BJ (cell line): ENCODE data around the gene LCOR. TPM values are rescaled to one million over a fixed set of nuclear protein-coding genes. Genes with fewer than 3 reads are reported as not detected.

Source experiments
- CTCF ChIA-PET: fragments of 350-600 bp; formaldehyde crosslinking; extraction: SDS; loops from one replicate; lab custom pipeline; 2021; ENCODE audit warnings: antibody characterized with exemption, inconsistent platforms; lab: Yijun Ruan, JAX
- POLR2A ChIA-PET: fragments of 300-600 bp; sonication (Branson Sonifier 250); formaldehyde crosslinking; extraction: SDS; loops from one replicate; lab custom pipeline; 2021; ENCODE audit warnings: antibody characterized with exemption; lab: Charles Lee
- DNase-seq: peaks from one replicate; pipeline ENCODE4 v3.0.0-alpha.2; 2011; ENCODE audit warnings: low read depth
- H3K27me3 ChIP-seq: 2 replicates; pipeline ENCODE4 v1.6.0; 2011; ENCODE audit warnings: low read length; ENCODE audit not compliant: control insufficient read depth, insufficient read depth
- H3K36me3 ChIP-seq: 2 replicates; pipeline ENCODE4 v1.5.1; 2011; ENCODE audit warnings: low read length; ENCODE audit not compliant: control insufficient read depth, insufficient read depth
- H3K4me3 ChIP-seq: 2 replicates; pipeline ENCODE4 v1.5.1; 2011; ENCODE audit warnings: low read depth, mild to moderate bottlenecking, control low read depth, low read length
- polyA minus RNA-seq: library from RNA; depleted of rRNA, polyadenylated mRNA; stranded (reverse); fragments of >200 nt; gene quantifications from 2 replicates; pipeline ENCODE4 v1.2.3, GENCODE V29; 2011; rRNA and poly(A)+ RNA removed
- polyA plus RNA-seq: library from polyadenylated mRNA; depleted of rRNA; stranded (reverse); fragments of >200 nt; gene quantifications from 2 replicates; pipeline ENCODE4 v1.2.3, GENCODE V29; 2011; rRNA removed
- TF ChIP-seq, protein P1 (sequence below): IDR thresholded peaks from 2 replicates; pipeline ENCODE4 v1.5.1; 2011; ENCODE audit warnings: low read depth, mild to moderate bottlenecking, control low read depth, inconsistent platforms, low read length, moderate library complexity; ENCODE audit not compliant: insufficient read depth

The LCOR gene
- polyA plus RNA-seq (4.9 and 9.3 TPM in 2 replicates), polyA minus RNA-seq (15.5 and 19.9 TPM in 2 replicates)

DNA sequence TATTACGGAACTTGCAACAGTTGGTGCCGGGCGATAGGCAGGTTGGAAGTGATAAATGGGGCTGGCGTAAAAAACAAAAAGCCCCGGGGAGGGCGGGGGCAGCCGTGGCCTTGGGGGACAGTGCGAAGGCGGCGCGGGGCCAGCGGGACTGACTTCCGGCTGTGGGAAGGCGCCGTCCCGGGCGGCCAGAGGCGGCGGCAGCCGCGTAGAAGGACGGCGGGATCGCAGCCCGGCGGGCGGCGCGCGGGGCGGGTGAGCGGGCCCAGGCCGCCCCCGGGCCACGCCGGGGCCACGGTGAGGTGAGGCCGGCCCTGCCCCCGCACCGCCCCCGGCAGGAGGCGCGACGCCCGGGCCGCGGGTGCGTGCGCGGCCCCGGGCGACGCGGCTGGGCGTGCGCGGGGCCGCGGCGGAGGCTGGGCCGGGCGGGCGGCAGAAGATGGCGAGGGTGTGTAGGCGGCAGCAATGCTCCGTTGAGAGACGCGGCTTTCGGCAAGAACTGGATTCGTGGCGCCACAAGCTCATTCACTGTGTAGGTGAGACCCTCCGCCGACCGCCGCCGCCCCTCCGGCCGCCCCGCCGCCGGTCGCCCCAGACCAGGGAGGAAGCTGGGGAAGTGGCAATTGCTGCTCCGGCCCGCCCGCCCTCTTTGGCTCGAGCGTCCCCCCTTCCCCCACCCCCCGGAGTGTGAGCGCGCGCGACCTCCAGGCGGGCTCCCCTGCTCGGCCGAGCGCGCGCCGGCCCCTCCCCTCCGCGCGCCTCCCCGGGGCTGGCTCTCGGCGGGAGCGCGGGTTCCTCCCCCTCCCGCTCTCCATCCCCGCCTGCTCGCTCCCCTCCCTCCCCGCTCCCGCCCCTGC is at the start of gene LCOR:
TSS of gene LCOR (plus strand) at position 432 of the 854 bp plus-strand sequence. CDS start 116,760 bp downstream, outside the sequence.
- Histone ChIP-seq H3K4me3 (peak within 1 kb of the TSS; percentile 93), H3K36me3 (no peaks in the 10 kb centered on the region), H3K27me3 (no peaks in the 10 kb centered on the region)
- DNase-seq, result no peak
- POLR2A ChIA-PET, result no interaction called here
- TF ChIP-seq, protein P1, sequence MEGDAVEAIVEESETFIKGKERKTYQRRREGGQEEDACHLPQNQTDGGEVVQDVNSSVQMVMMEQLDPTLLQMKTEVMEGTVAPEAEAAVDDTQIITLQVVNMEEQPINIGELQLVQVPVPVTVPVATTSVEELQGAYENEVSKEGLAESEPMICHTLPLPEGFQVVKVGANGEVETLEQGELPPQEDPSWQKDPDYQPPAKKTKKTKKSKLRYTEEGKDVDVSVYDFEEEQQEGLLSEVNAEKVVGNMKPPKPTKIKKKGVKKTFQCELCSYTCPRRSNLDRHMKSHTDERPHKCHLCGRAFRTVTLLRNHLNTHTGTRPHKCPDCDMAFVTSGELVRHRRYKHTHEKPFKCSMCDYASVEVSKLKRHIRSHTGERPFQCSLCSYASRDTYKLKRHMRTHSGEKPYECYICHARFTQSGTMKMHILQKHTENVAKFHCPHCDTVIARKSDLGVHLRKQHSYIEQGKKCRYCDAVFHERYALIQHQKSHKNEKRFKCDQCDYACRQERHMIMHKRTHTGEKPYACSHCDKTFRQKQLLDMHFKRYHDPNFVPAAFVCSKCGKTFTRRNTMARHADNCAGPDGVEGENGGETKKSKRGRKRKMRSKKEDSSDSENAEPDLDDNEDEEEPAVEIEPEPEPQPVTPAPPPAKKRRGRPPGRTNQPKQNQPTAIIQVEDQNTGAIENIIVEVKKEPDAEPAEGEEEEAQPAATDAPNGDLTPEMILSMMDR, result no peak
- CTCF ChIA-PET, result interaction anchor here (0.8 kb wide), 1 partner anchor 203 kb away, joined by 3 read pairs; no protein-coding TSS in a partner anchor

DNA sequence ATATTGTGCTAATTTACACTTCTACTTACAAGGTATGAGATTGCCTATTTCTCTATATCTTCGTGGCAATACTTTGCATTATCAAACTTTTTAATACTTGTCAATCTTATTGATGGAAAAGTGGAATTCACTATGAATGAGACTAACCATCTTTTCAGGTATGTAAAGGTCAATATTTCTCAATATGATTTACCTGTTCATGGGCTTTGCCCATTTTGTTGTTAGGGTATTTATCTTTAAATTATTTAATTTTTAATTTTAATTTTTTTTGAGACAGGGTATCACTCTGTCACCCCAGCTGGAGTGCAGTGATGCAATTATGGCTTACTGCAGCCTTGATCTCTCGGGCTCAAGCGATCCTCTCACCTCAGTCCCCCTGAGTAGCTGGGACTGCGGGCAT is 47.8 kb upstream of the LCOR start:
- H3K36me3 ChIP-seq, result no peaks in the 10 kb centered on the region
- H3K27me3 ChIP-seq, result no peaks in the 10 kb centered on the region
- CTCF ChIA-PET, result no interaction called here
- H3K4me3 ChIP-seq, result no peak overlapping the region
- no peak for DNase-seq
- POLR2A ChIA-PET, result no interaction called here
- TF ChIP-seq, protein P1, result no peak

DNA sequence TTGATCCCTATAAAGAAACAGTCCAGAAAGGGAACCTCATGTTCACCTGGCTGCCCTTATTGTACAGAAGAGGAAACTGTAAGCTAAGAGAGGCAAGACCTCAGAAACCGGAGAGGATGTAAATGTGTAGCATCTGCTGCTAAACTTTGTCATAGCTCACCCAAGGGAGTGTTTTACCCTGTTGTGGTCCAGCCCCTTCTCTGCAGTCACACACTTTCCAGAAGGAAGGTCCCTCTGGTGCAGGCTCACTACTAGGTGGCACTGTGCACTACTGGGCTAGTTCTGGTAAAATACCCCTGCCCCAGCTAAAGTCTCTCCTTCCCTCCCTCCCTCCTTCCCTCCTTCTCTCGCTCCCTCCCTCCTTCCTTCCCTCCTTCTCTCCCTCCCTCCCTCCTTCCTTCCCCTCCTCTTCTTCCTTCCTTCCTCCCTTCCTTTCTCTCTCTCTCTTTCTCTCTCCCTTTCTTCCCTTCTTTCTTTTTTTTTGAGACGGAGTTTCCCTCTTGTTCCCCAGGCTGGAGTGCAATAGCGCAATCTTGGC is 42.5 kb upstream of the LCOR start:
- TF ChIP-seq, protein P1, result no peak

DNA sequence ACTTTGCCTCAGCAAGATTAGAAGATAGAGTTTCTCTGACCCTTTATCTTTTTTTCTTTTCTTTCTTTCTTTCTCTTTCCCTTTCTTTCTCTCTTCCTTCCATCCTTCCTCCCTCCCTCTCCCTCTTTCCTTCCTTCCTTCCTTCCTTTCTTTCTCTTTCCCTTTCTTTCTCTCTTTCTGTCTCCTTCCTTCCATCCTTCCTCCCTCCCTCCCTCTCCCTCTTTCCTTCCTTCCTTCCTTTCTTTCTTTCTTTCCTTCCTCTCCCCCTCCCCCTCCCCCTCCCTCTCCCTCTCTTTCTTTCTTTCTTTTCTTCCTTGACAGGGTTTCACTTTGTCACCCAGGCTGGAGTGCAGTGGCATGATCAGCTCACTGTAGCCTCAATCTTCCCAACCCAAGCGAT is 40.2 kb upstream of the LCOR start:
- ChIA-PET CTCF (interaction anchor here (0.6 to 0.7 kb wide), 2 partner anchors 17 to 328 kb away, joined by 3 read pairs; no protein-coding TSS in a partner anchor), POLR2A (no interaction called here)
- TF ChIP-seq, protein P1, result no peak
- no peaks in the 10 kb centered on the region for H3K36me3 ChIP-seq
- DNase-seq, result no peak
- no peaks in the 10 kb centered on the region; the same call in none of the 2 replicates for H3K27me3 ChIP-seq
- H3K4me3 ChIP-seq, result no peak overlapping the region

More for the DNA sequence above, 42.5 kb upstream of the LCOR start:
- CTCF ChIA-PET, result interaction anchor here (0.6 to 0.7 kb wide), 2 partner anchors 27 to 29 kb away, joined by 3 read pairs; no protein-coding TSS in a partner anchor
- no peaks in the 10 kb centered on the region for H3K36me3 ChIP-seq
- POLR2A ChIA-PET, result no interaction called here
- no peak overlapping the region for H3K4me3 ChIP-seq
- no peak for DNase-seq
- H3K27me3 ChIP-seq, result no peaks in the 10 kb centered on the region; the same call in none of the 2 replicates
